Uterus (tissue), 4 donors: Measurements from ENCODE around the gene INO80E. TPM values are rescaled to one million over a fixed set of nuclear protein-coding genes. Genes with fewer than 3 reads are reported as not detected.

Experiments used
- DNase-seq, 2 donors: peaks; one replicate each; pipeline ENCODE4 v3.0.0-alpha.2; 2019 to 2020
- H3K27ac ChIP-seq, 2 donors: fragments of 200-600 bp; sonication (generic); 1 replicate in 1 of 2; 2 replicates in 1 of 2; pipeline ENCODE4 v1.5.1; 2016 to 2018
- H3K27me3 ChIP-seq, 2 donors: fragments of 200-600 bp; sonication (generic); one replicate each; pipeline ENCODE4 v1.5.1; 2018 to 2019; ENCODE audit warnings: control low read depth in 1 of 2
- H3K36me3 ChIP-seq, 2 donors: fragments of 200-600 bp; sonication (generic); one replicate each; pipeline ENCODE4 v1.5.1; 2019; ENCODE audit warnings: control low read depth in 1 of 2
- H3K4me1 ChIP-seq, 2 donors: fragments of 200-600 bp; sonication (generic); one replicate each; pipeline ENCODE4 v1.5.1; 2018 to 2019; ENCODE audit warnings: control low read depth in 1 of 2
- H3K4me3 ChIP-seq, 2 donors: fragments of 200-600 bp; sonication (generic); 1 replicate in 1 of 2; 2 replicates in 1 of 2; pipeline ENCODE4 v1.5.1; 2018 to 2019; ENCODE audit warnings: mild to moderate bottlenecking in 1 of 2
- H3K9me3 ChIP-seq, 2 donors: fragments of 200-600 bp; sonication (generic); one replicate each; pipeline ENCODE4 v1.5.1; 2019; ENCODE audit warnings: control low read depth in 1 of 2
- POLR2A ChIP-seq, 2 donors: fragments of 450-650 bp; IDR thresholded peaks; one replicate each; pipeline ENCODE4 v1.6.1; 2016; ENCODE audit warnings: antibody characterized with exemption in 2 of 2, mild to moderate bottlenecking in 1 of 2, moderate library complexity in 1 of 2
- intact Hi-C: fragments of 100-400 bp; cut with DNase I; formaldehyde crosslinking; loops from one replicate; pipeline ENCODE4 v1.15.1; 2023; ENCODE audit warnings: low total_unique reads
- total RNA-seq, 4 donors: library from RNA; depleted of rRNA in 3 of 4; stranded (reverse); fragments of >200 nt in 3 of 4; gene quantifications; one replicate each; pipeline versions ENCODE4 v1.1.0 to v1.2.4, GENCODE V29; 2014 to 2023
- TF ChIP-seq, protein P1 (sequence below), 4 experiments: fragments of 200-600 bp in 2 of 4; fragments of 450-650 bp in 2 of 4; sonication (generic) in 2 of 4; IDR thresholded peaks; one replicate each; pipeline ENCODE4 v1.5.1; 2016 to 2019; ENCODE audit warnings: antibody characterized with exemption in 4 of 4, mild to moderate bottlenecking in 2 of 4, moderate library complexity in 1 of 4
- donor health status: DM: yes; HTN: yes; CAD: no.

The INO80E gene
- total RNA-seq, 4 donors from 2014 or later = 4.1 to 714 (median 68.9) TPM

DNA sequence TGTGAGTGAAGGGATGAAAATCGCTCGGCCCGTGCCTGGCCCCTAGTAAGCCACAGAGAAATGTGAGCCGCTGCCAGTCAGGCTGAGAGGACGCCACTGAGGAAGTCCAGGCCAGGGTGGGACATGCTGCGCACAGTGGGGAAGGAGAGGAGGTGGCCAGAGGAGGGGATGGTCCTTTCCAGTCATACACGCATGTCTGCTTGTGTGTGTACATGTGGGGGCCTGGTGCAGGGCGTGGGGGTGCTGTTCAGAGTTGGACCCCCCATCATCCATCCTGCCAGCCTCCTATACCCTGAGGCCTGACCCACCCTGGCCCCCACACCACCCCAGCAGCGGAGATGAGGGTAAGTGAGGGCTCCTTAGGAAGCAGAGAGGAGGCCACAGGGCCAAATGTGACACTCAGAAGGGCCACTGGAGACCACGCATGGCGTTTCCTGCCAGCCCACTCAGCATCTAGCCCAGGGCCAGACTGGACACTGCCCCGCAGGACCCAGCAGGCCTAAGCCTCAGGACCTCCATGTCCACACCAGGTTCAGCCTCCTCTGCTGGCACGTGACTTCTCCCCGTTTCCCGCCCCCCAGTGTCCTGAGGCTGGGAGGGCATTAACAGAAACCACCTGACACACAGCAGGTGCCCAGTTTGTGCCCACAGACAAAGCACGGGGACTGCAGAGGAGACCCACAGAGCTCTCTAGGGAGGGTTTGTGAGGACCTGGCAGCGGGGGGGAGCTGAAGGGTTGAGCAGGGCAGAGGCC is 7.8 kb downstream of the INO80E start:
- intact Hi-C loops = no loop called here
- Histone ChIP-seq H3K36me3 (no peaks in the 10 kb centered on the region), H3K4me3 (no peak overlapping the region), H3K9me3 (no peaks in the 10 kb centered on the region), H3K27ac (no peak overlapping the region), H3K4me1 (no peaks in the 10 kb centered on the region), H3K27me3 (no peaks in the 10 kb centered on the region)
- no peak for TF ChIP-seq POLR2A (IDR thresholded peaks at IDR 0.05)
- TF ChIP-seq, protein P1, sequence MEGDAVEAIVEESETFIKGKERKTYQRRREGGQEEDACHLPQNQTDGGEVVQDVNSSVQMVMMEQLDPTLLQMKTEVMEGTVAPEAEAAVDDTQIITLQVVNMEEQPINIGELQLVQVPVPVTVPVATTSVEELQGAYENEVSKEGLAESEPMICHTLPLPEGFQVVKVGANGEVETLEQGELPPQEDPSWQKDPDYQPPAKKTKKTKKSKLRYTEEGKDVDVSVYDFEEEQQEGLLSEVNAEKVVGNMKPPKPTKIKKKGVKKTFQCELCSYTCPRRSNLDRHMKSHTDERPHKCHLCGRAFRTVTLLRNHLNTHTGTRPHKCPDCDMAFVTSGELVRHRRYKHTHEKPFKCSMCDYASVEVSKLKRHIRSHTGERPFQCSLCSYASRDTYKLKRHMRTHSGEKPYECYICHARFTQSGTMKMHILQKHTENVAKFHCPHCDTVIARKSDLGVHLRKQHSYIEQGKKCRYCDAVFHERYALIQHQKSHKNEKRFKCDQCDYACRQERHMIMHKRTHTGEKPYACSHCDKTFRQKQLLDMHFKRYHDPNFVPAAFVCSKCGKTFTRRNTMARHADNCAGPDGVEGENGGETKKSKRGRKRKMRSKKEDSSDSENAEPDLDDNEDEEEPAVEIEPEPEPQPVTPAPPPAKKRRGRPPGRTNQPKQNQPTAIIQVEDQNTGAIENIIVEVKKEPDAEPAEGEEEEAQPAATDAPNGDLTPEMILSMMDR (IDR thresholded peaks at IDR 0.05) = no peak
- DNase-seq = no peak

DNA sequence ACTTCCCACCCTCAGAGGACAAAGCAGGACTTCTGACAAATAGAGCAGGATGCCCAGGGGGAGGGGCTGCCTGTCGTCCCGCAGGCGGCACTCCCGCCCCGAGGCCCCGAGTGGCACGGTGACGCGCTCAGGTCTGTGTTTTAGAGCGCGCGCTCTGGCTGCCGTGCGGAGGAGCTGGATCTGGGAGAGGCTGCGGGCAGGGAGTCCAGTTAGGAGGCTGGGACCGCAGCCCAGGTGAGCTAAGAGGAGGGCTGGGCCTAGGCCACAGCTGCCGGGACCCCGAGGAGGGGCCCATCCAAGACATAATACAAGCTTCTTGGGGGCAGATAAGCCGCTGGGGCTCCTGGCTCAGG is 8.4 kb downstream of the INO80E start:
- TF ChIP-seq, protein P1 (IDR thresholded peaks at IDR 0.05) = no peak
- no peak for TF ChIP-seq POLR2A (IDR thresholded peaks at IDR 0.05)
- Histone ChIP-seq H3K4me3 (no peak overlapping the region), H3K27ac (no peak overlapping the region), H3K27me3 (no peaks in the 10 kb centered on the region), H3K36me3 (no peaks in the 10 kb centered on the region), H3K9me3 (no peaks in the 10 kb centered on the region), H3K4me1 (no peaks in the 10 kb centered on the region)
- intact Hi-C loops = no loop called here
- DNase-seq = no peak

DNA sequence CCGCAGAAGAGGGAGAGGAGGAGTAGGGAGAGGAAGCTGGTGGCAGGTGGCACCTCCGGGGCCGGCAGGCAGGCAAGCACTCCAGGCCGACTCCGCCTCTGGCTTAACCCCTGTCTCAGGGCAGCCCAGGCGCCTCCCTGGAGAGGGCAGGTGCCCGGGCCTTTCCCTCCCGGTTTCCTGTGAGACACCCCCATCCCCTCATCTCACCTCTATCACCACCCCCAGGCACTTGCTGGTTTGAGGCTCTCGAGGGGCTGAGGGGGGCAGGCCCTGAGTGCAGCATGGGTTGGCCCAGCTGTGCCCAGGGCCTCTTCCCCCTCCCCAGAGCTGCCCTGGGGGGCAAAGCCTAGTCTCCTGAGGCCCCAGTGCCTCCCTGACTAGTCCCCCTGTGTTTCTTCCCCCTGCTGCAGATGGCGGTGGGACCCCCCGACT is 8.8 kb downstream of the INO80E start:
- Histone ChIP-seq H3K4me3 (no peak overlapping the region), H3K9me3 (no peaks in the 10 kb centered on the region), H3K4me1 (no peaks in the 10 kb centered on the region), H3K36me3 (no peaks in the 10 kb centered on the region), H3K27ac (no peak overlapping the region), H3K27me3 (peaks cover under 1 to 4% of the 10 kb centered on the region in 2 donors)
- intact Hi-C loops = no loop called here
- TF ChIP-seq, protein P1 (IDR thresholded peaks at IDR 0.05) = no peak
- no peak for TF ChIP-seq POLR2A (IDR thresholded peaks at IDR 0.05)
- DNase-seq = no peak

DNA sequence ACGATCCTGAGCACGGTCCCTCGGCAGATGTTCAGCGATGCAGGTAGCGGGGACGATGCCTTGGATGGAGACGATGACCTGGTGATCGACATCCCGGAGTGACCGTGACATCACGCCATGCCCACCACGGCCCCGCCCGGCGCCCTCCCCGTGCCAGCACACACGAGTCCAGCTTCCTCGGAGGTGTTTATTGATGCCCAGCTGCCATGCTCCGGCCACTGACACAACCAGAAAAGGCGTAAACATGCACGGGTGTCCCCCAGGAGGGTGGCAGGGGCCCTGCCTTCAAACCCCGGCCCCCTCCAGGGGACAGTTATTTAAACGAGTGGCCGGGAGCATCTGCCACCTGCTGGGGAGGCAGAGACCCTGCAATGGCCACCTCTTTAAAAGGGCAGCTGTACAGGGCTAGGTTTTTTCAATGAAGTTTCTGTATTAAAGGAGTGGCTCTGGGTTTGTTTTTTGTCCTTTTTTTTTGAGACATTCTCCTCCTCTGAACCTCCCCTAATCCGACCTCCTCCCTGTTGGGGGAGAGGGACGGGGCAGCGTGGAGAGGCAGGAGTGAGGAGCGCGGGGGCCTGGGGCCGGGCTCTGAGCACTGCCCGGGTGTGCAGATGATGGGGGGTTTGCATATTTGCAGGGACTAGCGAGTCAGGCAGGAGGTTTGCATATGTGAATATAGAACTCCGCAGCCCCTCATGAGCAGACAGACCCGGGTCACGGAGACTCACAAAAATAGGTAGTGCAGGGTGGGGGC is 9.5 kb downstream of the INO80E start:
- Histone ChIP-seq H3K4me1 (peaks cover 0 to 6% of the 10 kb centered on the region in 2 donors), H3K9me3 (no peaks in the 10 kb centered on the region), H3K27me3 (peaks cover 8 to 11% of the 10 kb centered on the region in 2 donors), H3K4me3 (no peak overlapping the region), H3K36me3 (no peaks in the 10 kb centered on the region), H3K27ac (no peak overlapping the region)
- intact Hi-C loops = no loop called here
- peak in 1 of 2 donors; percentile 39 for DNase-seq
- TF ChIP-seq POLR2A (IDR thresholded peaks at IDR 0.05) = no peak
- TF ChIP-seq, protein P1 (IDR thresholded peaks at IDR 0.05) = peak; percentile 66 to 82 (median 74)

DNA sequence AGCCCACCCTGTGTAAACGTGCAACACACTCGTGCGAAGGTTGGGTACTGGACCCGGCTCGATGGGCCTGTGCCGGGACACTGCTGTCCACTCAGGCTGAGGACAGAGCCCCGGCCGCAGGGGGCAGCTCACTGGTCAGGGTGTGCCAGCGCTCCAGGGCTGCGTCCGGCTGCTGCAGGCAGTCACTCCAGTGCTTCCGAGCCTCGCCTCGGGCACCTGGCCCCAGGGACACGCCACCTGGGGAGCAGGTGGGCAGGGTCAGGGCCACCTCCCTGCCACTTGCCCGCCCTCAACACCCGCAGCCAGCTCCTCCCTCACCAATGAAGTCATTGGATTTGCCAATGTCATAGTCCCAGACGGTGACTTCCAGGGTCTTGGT is 10.0 kb downstream of the INO80E start:
- peaks cover 0 to 12% of the 10 kb centered on the region in 2 donors for H3K4me1 ChIP-seq
- no peak for TF ChIP-seq POLR2A (IDR thresholded peaks at IDR 0.05)
- TF ChIP-seq, protein P1 (IDR thresholded peaks at IDR 0.05) = no peak
- intact Hi-C loops = no loop called here
- H3K27me3 ChIP-seq = peaks cover 13% of the 10 kb centered on the region in 2 donors
- no peaks in the 10 kb centered on the region for H3K36me3 ChIP-seq
- DNase-seq = no peak
- H3K9me3 ChIP-seq = no peaks in the 10 kb centered on the region
- H3K4me3 ChIP-seq = no peak overlapping the region
- H3K27ac ChIP-seq = no peak overlapping the region
